NB4 (cell line): ENCODE results near the gene BPIFB3.

Experiments used
- CTCF ChIP-seq: IDR thresholded peaks from one replicate; pipeline ENCODE4 v1.5.1; 2012; ENCODE audit warnings: low read depth, low read length
- POLR2A ChIP-seq: IDR thresholded peaks from 2 replicates; pipeline ENCODE4 v1.6.1; 2011; ENCODE audit warnings: mild to moderate bottlenecking; ENCODE audit not compliant: insufficient read length; ENCODE audit errors: extremely low read depth

- TF ChIP-seq CTCF (no peak), POLR2A (no peak)
Observed at GRCh38 chr20:33031531-33031930, 22.2 kb upstream of the BPIFB3 start, which contains the start of gene BPIFB6.
